Dermis microvascular lymphatic vessel endothelial cell (primary cell): ENCODE measurements around the gene MIB2. TPM values are rescaled to one million over a fixed set of nuclear protein-coding genes. Genes with fewer than 3 reads are reported as not detected.
A peak's percentile ranks its signal among the peaks of the same experiment; 100 is the strongest.
"Not testable (repeated sequence)": the region's sequence is repeated elsewhere in the genome, so short reads cannot be mapped to it uniquely, and the experiment has no call there.

Experiments
- DNase-seq, 2 donors: peaks; one replicate each; pipeline versions ENCODE4 v3.0.0 to v3.0.0-alpha.2; 2010; ENCODE audit warnings: low read depth in 2 of 2
- total RNA-seq: library from RNA; depleted of rRNA; stranded (reverse); fragments of >200 nt; gene quantifications from 2 replicates; pipeline ENCODE4 v1.2.1, GENCODE V29; 2014

Gene MIB2
- 21.4 and 40.1 TPM in 2 replicates for total RNA-seq

GRCh38 chr1:1615256-1616044 is at the start of gene MIB2:
MIB2 (plus strand) TSS chr1:1615500; CDS start chr1:1623453, 7,953 bp downstream.
- DNase-seq, result peak; percentile 94 to 97

GRCh38 chr1:1567152-1567875 is 48.0 kb upstream of the MIB2 start:
- peak; percentile 63 to 95 for DNase-seq

DNA sequence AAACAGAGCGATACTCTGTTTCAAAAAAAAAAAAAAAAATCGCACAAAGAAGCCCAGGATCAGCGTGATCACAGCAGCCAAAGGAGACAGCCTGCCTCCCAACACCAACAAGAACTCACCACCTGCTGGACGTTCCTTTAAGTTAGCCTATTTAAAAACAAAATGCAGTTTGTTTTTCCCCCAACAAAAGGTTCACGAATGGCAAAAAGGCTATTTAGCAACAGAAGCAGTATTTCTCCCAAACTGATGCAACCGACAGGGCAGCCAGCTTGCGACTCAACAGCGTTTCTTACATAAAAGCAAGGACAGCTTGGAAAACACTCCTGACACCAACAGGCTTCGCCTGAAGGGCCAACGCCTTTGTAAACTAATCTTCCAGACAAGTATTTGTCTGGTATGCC is 47.4 kb upstream of the MIB2 start:
- no peak for DNase-seq

DNA sequence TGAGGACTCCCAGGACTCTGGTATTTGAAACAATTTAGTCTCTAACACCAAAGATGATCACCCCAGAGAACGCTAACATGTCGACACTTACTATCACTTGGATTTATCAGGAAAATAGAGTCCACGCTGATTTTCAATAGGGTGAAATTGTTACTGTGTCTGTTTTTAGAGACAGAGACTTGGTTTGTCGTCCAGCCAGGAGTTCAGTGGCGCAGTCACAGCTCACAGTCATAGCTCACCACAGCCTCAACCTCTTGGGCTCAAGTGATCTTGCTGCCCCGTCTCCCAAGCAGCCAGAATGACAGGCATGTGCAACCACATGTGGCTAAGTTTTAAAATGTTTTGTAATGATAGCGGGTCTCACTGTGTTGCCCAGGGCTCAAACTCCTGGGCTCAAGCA is 46.0 kb upstream of the MIB2 start:
- no peak for DNase-seq

DNA sequence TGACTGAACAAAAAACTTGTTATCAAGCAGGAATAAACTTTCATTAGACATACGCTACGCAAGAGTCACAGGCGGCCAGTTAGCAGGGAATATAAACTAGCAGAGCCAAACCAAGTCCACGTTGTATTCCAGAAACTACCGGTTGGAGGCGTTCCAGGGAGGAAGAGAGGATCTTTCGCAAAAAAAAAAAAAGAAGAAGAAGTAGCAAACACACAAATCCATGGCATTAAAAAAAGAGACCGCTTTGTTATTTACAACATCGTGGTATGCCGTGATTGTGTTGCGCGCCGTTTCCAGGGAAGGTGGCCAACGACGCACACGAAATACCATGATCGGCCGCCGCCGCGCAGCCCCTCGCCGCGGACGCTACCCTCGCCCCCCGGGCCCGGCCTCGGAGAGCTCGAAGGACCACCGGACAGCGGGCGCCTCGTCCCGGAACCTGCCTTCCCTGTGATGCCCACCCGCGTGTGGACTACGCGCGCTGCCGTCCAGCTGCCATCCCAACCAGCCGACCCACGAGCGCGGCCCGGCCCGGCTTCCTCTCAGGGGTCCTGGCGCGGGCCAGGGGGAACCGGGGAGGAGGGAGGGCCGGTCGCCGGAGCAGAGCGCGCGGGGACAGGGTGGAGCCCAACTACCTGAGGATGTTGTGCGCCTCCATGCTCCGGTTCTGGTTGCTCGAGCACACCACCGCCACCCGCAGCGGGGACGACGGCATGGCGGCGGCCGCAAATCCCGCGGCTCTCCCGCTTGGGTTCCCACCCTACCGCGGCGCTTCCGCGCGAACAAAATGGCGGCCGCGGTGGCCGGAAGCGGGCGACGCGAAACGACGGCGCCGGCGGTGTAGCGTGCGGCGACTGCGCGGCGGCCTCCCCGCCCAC is 41.2 kb upstream of the MIB2 start:
- DNase-seq, result peak; percentile 44 to 72

DNA sequence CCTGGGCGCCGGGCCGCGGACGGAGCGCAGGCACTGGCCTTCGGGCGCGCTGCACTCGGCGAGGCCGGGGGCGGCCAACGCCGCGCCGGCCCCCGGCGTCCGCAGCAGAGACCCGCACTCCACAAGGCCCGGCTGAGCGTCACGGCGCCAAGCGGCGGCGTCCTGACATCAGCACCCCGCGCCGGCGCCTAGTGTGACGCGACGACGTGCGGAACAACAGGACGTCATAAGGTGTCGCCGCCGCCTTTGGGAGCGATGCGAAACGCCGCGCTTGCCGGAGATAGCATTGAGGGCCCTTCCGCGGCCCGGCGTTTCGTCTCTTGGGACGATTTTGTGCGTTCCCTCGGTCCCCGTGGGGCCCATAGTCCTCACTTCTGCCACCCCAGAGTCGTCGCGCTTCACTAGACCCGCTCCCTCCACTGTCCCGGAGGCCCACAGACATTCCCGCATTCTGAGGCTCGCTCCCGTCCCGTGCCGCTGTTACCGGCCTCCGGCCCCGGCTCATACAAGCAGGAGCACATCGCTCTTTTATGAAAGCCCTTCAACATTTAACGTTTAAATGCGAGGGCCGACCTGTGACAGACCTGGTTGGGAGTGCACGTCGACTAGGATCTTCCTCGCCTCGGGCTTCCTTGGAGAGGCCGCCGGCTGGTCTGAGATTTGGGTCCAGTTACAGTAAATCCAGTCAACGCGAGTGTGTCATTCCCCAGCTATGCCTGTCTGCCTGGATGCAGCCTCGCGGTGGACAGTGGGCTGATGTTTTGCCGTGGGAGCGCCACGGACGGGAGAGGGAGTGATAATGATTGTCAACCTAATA is 40.4 kb upstream of the MIB2 start, which contains the start of gene SSU72:
SSU72 (minus strand) TSS at position 143 of the 817 bp plus-strand sequence. CDS start 306 bp downstream, outside the sequence.
- DNase-seq, result peak; percentile 86 to 95

- DNase-seq, result no peak
Measured at GRCh38 chr1:1577367-1578011, 37.8 kb upstream of the MIB2 start.

DNA sequence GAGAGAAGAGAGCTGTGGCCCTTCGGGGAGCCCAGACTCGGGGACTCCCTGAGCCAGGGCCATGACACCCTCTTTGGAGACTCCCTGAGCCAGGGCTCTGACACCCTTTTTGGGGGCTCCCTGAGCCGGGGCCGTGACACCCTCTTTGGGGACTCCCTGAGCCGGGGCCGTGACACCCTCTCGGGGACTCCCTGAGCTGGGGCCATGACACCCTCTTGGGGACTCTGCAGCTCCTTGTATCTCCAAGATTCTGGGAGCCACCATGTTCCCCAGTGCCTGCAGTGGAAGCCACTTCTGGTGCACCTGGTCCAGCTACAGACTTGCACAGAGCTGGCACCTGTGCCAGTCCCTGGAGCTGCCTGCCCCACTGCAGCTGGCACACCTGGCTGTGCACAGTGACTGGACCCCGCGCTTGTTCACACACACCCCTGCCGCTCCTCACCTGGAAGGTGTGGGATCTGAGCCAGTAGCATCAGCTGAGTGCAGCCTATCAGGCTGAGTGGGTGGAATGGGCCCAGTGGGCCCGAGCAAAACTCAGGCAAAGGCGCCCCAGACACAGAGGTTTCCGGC is 36.8 kb upstream of the MIB2 start:
- no peak for DNase-seq

- no peak for DNase-seq
Measured at GRCh38 chr1:1582585-1583346, 32.5 kb upstream of the MIB2 start.

- no peak for DNase-seq
Measured at GRCh38 chr1:1583347-1584010, 31.8 kb upstream of the MIB2 start.

- no peak for DNase-seq
Measured at GRCh38 chr1:1591452-1591851, 23.8 kb upstream of the MIB2 start.

- no peak for DNase-seq
Measured at GRCh38 chr1:1593834-1594601, 21.3 kb upstream of the MIB2 start.

DNA sequence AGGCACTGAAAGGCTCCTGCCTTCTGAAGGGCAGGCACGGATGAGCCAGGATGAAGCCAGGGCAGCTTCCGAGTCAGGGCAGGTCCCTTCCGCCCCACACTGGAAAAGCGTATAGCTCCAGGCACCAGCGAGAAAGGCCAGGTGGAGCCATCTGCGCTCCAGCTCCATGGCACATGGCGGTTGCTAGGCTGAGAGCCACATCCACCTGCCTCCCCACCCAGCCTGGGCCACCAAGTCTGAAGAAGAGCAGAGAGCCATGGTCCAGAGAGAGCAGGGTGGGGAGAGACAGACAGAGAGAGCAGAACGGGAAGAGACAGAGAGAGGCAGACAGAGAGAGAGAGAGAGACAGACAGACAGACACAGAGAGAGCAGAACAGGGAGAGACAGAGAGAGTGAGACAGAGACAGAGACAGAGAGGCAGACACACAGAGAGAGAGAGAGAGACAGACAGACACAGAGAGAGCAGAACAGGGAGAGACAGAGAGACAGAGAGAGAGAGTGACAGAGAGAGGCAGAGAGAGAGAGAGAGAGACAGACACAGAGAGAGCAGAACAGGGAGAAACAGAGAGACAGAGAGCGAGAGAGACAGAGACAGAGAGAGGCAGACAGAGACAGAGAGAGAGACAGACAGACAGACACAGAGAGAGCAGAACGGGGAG is 20.6 kb upstream of the MIB2 start:
- no peak for DNase-seq

DNA sequence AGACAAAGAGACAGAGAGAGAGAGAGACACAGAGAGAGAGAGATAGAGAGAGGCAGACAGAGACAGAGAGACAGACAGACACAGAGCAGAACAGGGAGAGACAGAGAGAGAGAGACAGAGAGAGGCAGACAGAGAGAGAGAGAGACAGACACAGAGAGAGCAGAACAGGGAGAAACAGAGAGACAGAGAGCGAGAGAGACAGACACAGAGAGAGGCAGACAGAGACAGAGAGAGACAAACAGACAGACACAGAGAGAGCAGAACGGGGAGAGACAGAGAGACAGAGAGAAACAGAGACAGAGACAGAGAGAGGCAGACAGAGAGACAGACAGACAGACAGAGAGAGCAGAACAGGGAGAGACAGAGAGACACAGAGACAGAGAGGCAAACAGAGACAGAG is 20.0 kb upstream of the MIB2 start:
- DNase-seq, result not testable (repeated sequence)

GRCh38 chr1:1596493-1597274 is 18.6 kb upstream of the MIB2 start:
- no peak for DNase-seq

DNA sequence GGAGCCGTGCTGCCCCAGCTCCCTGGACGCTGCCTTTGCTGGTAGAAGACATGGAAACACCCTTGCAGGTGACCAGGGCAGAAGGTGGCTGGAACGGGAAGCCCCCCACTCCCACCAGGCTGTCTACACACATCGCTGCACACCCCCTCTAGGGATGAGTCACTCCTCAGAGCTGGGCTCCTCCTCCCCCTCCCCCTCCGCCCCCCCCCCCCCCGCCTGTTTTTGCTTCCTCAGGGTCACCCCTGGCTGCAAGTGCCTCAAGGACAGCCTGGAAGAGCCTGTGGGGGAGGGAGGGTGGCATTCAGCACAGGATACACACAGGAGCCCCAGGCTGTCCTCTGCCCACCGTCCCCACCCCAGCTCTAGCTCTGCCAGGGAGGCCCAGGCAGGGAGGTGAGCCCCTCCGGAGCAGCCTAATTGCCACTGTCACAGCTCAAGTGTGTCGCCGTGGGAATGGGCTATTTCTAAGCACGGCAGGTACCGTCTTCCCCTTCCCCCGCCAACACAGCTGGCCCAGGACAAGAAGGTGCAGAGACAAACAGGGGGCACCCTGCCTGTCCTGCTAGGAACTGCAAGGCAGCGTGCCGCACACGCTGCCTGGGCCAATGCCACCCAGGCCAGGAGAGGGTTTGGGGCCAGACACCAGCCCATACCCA is 17.9 kb upstream of the MIB2 start:
- DNase-seq, result no peak
